SW 1271 (cell line): Measurements from ENCODE around the gene PSMB3.
"Not testable (repeated sequence)": the region's sequence is repeated elsewhere in the genome, so short reads cannot be mapped to it uniquely, and the experiment has no call there.

Experiments used
- DNase-seq, 2 experiments: peaks; one replicate each; lab custom pipeline; 2025; lab: John Stamatoyannopoulos, UW

The PSMB3 gene

GRCh38 chr17:38716368-38717005 is 36.1 kb upstream of the PSMB3 start:
- DNase-seq = no peak

- no peak for DNase-seq
Observed at GRCh38 chr17:38717139-38717745, 35.3 kb upstream of the PSMB3 start.

GRCh38 chr17:38719289-38719942 is 33.1 kb upstream of the PSMB3 start:
- no peak for DNase-seq

GRCh38 chr17:38719943-38720641 is 32.4 kb upstream of the PSMB3 start:
- no peak for DNase-seq

- no peak for DNase-seq
Observed at GRCh38 chr17:38720941-38721340, 31.6 kb upstream of the PSMB3 start.

GRCh38 chr17:38721802-38722201 is 30.7 kb upstream of the PSMB3 start:
- no peak for DNase-seq

GRCh38 chr17:38724337-38724988 is 28.1 kb upstream of the PSMB3 start:
- DNase-seq = no peak

GRCh38 chr17:38725066-38725465 is 27.5 kb upstream of the PSMB3 start:
- DNase-seq = no peak

- DNase-seq = not testable (repeated sequence)
Observed at GRCh38 chr17:38726145-38726544, 26.4 kb upstream of the PSMB3 start.

- no peak for DNase-seq
Observed at GRCh38 chr17:38727736-38728135, 24.8 kb upstream of the PSMB3 start.

GRCh38 chr17:38728290-38728831 is 24.2 kb upstream of the PSMB3 start:
- no peak for DNase-seq

- DNase-seq = no peak
Observed at GRCh38 chr17:38729368-38729885, 23.1 kb upstream of the PSMB3 start.

- peak; percentile 76 to 77 for DNase-seq
Observed at GRCh38 chr17:38729886-38730525, 22.5 kb upstream of the PSMB3 start, which contains the start of gene CISD3. TSS of gene CISD3 (plus strand) at chr17:38730341. CDS start at chr17:38730359, 18 bp downstream.

GRCh38 chr17:38730526-38731379 is 21.8 kb upstream of the PSMB3 start:
- peak in 1 of 2 experiments; percentile 62 for DNase-seq

- DNase-seq = no peak
Observed at GRCh38 chr17:38731526-38732294, 20.8 kb upstream of the PSMB3 start.

- DNase-seq = no peak
Observed at GRCh38 chr17:38732376-38733281, 19.9 kb upstream of the PSMB3 start.

GRCh38 chr17:38733282-38733981 is 19.1 kb upstream of the PSMB3 start:
- peak in 1 of 2 experiments; percentile 28 for DNase-seq
